Activated CD4-positive, alpha-beta T cell treated with anti-CD3 and anti-CD28 coated beads, Interleukin-2, Interleukin-4, amounts not matched to agents 100 ng/mL and 50 ng/mL, durations not matched to agents 16 hours and 8 hours (primary cell): ENCODE measurements around the gene FARP1.
"Not testable (repeated sequence)": the region's sequence is repeated elsewhere in the genome, so short reads cannot be mapped to it uniquely, and the experiment has no call there.

Source experiments
- DNase-seq: peaks from one replicate; pipeline ENCODE4 v3.0.0-alpha.2; 2020; ENCODE audit warnings: low spot score

The FARP1 gene

DNA sequence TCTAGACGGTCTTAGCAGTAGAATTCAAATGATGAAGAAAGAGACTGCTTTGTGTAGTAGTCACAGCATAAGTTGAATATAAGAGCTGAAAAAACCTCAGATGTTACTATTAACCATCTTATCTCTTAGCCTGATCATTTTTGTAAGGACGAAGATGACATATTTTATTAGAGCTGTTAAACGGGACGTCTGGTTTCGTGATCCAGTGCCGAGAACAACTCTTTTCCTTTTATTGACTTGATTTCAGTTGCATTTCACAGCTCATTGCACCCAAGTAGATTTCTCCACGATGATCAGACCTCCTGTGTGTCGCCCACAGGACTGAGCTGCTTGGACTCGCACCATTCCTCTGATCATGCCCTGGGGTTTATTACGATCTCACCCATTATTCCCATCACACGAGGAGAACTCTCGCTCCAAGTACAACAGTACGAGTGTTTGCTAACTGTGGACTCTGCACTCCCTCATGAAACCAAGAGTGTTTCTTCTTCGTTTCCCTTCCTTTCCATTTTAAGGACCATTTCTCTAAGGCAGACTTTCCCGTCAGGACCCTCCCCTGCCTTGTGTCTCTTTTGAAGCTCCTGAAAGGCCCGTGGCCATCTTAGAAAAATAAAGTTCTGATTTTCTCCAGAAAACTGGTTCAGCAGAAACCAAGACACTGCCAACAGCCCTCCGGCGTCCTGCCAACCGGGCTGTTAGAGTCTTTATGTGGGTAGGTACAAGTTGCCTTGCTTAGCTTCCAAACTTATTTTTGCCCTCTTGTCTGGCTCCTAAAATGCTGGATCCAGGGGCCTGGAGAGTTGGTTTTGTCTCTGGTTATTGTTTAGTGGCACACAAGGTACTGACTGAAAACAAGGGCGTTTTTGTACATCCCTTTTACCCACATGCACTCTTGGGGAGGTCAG lies 82.4 kb downstream of the FARP1 start:
- DNase-seq, result no peak

DNA sequence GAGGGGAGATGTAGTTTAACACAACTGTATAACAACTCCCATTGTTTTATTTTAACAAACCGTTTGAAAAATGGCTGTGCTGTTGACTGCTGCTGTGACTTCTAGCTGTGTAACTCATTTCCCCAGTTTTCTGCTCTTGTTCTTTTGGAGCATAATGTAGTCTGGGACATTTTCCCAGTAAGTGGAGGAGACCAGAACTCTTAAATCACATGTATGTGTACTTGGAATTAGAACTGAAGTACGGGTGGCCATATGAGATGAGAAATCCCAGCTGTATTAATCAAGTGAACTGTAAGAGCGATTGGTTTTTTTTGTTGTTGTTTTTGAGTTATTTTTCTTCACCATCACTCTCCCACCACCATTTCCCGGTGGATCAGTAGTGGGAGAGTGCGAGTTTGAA lies 83.6 kb downstream of the FARP1 start:
- DNase-seq, result no peak

DNA sequence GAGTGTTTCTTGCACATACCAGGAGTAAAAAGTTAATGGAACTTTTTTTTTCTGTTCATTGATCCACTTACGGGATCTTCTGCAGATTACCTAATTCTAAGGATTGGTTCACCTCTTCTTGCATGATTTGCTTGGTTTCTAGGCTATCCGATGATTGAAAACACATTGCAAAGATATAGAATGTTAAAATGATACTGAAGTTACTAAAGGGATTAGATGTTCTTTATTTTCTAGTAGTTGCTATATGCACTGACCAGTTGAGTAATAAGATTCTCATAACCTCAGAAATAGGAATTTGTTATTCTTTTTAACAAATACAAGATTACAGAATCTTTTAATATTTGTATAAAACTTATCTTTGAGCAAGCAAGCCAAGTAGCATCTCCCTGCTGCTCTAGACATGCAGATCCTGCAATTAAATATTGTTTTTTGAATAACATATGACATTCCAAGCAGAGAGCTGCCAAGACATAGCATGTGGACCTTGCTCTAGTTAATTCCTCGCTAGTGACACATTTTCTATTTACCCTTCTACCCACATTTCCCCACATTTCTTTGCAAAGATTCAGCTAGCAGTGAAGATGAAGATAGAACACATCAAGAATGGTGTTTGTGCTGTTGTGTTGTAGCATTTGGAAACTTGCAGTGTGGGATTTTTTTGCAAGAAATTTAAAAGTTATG lies 85.9 kb downstream of the FARP1 start:
- DNase-seq, result no peak

DNA sequence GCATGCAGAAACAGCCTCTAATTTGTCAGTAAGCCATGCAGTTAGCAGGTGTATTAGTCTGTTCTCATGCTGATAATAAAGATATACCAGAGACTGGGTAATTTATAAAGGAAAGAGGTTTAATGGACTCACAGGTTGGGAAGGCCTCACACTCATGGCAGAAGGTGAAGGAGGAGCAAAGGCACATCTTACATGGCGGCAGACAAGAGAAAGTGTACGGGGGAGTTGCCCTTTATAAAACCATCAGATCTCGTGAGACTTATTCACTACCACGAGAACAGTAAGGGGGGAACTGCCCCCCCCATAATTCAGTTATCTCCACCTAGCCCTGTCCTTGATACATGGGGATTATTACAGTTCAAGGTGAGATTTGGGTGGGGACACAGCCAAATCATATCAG lies 87.9 kb downstream of the FARP1 start:
- DNase-seq, result not testable (repeated sequence)

DNA sequence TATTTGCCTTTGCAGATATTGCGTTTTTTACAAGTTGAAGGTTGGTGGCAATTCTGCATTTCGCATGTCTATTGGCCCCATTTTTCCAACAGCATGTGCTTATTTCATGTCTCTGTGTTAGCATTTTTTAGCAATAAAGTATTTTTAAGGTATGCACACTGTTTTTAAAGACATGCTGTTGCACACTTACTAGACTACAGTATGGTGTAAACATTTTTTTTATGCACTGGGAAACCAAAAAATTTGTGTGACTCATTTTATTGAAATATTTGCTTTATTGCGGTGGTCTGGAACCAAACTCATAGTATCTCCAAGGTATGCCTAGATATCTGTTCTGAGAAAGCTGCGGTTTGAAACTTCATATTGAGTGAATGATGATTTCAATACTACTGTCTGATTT lies 89.6 kb downstream of the FARP1 start:
- DNase-seq, result no peak

DNA sequence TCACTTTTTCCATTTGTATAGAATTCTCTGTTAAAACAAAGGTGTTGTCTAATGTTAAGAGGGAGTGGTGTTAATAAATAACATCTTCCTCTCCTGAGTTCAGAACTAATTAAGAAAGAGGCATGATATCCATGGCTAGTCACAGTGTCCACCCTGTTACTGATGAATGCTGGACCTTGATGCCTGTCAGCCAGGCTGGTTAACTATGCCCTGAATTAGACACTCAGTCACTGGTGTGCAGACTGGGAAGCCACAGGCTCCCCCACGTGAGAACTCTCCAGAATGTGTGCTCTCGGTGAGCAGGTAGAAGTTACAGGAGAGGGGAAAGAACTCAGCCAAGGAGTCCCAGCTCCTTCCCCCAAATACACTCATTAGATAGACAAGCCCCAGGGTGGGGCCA lies 90.2 kb downstream of the FARP1 start:
- DNase-seq, result no peak

DNA sequence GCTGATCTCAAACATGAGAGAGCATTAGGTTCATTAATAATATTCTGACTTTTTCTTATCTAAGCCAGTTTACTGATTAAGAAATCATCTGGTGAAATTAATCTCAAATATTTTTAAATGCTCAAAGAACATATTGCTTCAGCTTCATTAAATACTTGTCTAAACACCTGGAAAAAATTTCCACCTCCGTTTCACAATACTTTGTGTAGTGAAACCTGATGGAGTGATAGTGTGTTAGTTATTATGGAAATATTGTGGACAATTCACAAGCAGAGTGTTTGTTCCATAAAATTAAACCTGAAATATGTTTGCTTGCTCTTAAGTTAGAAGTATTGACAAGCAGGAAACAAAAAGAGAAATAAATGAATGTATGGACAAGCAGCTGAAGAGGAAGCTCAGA lies 91.5 kb downstream of the FARP1 start:
- no peak for DNase-seq

DNA sequence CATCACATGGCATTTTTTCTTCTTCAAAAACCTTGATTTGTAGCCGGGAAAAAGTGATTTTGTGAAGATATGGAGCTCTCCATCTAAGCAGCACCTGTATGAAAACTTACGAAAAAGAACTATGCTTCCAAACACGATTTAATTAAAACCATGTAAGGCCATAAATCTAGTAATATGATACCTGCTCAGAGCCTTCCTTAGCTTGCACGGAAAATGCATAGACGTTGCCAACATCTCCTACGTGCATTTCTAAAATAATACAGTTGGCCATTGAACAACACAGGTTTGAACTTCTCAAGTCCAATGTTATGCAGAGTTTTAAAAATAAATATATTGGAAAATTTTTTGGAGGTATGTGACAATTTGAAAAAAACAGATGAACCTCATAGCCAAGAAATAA lies 93.3 kb downstream of the FARP1 start:
- DNase-seq, result no peak

DNA sequence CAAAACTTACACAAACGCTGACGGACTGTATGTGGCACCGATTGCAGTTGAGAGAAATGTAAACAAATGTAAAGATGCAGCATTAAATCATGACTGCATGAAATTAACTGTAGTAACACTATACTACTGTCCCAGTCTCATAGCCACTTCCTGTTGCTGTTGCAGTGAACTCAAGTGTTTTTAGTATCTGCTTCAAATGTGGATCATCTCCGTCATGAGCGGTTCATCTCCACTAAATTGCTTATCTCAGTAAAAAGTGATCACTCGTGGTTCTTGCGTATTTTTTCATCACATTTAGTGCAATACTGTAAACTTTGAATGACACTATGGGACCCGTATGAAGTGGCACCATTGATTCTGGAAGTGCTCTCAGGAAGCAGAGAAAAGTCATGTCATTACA lies 94.4 kb downstream of the FARP1 start:
- no peak for DNase-seq

DNA sequence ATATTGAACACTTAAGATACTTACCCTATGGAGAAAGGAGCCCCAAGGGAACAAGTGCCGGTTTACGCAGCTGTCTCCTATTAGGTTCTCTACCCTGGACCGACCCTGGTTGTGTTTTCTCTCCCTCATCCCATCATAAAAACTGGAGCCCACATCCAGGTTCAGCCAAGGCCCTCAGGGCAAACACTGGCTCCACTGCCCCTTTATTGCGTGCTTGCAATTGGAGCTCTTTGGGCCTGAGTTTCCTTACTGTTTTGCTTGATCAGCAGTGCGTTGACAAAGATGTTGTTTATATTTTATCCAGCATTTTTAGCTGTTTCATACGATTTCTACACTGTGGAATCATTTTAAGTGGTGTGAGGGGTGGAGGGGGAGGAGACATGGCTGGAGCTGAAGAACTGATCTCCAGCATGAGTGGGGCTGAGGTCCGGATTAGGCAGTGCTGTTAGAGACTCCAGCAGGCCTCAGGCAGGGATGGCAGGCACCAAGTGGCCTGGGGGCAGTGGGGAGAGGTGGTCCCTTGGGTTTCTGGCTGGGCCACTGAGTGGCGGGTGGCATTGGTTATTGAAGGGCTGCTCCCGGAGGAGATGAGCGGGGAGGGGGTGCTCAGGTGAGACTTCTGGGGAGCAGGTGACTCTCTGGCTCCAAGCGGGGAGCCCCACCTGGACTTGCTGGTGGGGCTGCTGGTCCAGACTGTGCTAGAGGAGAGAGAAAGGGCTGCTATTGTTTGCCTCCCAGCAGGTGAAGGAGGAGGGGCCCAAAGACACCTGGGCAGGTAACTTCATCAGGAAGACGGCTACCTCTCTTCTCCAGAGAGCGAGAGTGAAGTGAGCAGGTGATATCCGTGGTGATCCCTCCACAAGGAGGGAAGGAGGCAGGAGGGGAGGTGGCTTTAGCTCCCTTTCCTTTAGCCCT lies 96.5 kb downstream of the FARP1 start:
- no peak for DNase-seq

DNA sequence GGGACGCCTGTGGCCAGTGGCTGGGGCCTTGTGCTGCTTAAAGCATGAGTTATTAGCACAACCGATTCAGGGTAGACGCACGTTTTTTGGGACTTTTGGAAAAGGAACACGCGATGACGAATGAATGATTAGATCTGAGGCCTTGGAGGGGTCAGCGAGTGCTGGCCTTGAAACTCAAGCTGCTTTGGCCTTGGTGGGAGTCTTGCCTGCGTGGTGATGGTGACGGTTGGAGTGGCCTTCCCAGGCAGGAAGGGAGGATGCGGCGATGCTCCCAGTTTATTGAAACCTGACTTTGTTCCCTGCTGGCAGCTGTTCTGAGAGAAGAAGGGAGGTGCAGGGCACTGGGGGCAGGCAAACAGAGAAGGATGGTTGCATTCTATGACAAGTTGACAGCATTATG lies 97.2 kb downstream of the FARP1 start:
- no peak for DNase-seq

DNA sequence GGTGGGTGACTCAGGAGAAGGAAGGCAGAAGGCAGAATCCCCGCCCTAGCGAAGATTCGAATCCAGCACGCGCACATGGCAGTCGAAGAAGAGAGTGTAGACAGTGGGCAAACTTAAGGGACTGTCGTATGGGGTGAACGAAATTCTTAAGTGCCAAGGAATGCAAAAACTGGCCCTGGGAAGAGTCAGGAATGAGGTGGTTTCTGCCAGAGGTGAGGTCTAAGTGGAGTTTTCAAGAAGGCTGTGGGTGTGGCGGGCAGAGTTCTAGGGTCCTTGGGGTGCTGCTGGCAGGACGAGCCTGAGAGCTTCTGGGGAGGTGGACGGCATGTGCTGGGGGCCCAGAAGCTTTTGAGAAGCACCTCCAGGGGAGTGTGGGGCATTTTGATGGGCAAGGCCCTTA lies 98.1 kb downstream of the FARP1 start:
- no peak for DNase-seq

DNA sequence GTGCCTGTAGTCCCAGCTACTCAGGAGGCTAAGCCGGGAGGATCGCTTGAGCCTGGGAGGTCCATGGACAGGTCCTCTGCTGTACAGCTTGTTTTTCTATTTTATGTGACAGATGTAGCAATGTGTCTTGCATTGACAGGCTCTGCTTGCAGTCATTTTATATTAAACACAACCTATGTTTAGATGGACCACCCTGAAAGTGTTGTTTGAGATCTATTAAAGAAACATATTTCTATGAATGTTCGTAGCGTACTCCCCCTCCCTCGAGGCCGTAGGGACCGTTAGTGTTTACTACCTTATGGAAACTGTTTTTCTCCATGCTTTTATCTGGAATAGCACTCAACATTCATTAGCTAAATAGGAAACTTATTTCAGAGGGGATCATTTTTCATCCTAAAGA lies 99.1 kb downstream of the FARP1 start:
- no peak for DNase-seq

DNA sequence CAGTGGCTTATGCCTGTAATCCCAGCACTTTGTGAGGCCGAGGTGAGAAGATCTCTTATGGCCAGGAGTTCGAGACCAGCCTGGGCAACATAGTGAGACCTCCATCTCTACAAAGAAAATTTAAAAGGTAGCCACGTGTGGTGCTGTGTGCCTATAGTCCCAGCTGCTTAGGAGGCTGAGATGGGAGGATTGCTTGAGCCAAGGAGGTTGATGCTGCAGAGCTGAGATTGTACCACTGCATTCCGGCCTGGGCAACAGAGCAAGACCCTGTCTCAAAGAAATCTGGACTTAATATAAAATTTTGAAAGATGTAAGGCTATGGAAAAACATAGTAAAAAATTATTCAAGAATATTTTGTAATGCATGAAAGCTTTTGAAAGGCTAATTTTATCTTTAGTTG lies 99.5 kb downstream of the FARP1 start:
- no peak for DNase-seq

DNA sequence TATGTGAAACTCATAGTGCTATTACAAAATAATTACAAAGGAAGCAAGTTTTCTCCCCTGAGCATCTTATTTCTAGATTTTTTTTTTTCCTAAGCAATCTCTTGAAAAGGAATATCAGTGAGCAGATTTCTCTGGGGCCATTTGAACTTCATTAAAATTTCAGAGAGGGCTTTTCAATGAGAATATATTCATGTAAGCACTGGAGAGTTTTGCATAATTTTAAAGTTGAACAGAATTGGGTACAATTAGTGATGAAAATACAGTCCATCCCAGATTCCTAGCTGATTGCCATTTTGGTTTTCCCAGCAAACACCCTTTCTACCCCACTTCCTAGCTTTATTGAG lies 101.0 kb downstream of the FARP1 start:
- DNase-seq, result no peak

DNA sequence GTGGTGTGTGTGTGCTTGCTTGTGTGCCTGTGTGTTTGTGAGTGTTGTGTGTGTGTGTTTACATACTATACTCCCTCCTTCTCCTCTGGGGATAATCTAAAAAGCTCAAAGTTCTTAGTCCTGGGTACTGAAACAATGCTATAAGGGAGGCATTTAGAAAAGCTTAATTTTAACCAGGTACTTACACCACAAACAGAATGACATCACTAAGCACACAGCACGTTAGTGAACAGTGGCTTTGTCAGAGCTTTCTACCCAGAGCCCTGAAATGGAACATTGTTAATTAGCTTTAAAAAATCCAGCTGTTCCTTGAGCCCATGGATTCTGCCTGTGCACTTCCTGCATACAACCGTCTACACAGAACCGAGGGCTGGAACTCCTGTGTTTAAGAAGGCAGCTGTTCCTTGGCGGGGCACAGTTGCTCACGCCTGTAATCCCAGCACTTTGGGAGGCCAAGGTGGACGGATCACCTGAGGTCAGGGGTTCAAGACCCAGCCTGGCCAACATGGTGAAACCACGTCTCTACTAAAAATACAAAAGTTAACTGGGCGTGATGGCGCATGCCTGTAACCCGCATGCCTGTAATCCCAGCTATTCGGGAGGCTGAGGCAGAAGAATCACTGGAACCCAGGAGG lies 103.8 kb downstream of the FARP1 start:
- DNase-seq, result no peak

DNA sequence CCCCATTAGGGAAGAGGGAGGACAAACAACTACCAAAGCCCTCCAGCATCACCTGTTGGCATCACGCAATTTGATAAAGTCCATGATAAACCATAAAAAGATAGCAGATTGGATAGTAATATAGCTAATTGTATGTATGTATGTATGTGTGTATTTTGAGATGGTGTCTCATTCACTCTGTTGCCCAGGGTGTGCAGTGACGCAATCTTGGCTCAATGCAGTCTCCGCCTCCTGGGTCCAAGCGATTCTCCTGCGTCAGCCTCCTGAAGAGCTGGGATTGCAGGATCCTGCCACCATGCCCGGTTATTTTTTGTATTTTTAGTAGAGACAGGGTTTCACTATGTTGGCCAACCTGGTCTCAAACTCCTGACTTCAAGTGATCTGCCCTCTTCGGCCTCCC lies 108.8 kb downstream of the FARP1 start:
- DNase-seq, result no peak

DNA sequence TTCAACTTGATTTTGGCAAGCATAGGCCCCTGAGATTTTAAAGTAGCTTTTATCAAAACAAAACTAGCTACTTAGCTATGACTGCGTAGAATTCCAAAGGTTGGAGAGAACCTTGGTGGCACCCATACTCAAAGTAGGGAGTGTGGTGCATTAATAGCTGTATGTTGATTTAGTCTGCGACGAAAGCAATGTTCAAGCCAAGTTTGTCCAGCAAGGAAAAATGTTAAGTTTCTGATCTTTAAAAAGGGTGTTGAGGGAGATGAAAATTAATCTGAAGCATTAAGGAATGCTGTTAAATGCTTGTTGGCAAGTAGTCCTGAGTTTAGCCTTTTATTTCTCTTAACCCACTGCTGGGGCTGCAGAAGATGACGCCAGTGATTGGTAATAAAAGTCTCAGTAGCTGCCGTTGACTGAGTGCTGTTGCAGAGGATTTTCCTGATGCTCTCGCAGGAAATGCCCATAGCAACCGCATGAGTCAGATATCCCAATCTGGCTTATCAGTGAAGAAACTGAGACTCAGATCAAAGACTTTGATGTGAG lies 110.1 kb downstream of the FARP1 start:
- no peak for DNase-seq

DNA sequence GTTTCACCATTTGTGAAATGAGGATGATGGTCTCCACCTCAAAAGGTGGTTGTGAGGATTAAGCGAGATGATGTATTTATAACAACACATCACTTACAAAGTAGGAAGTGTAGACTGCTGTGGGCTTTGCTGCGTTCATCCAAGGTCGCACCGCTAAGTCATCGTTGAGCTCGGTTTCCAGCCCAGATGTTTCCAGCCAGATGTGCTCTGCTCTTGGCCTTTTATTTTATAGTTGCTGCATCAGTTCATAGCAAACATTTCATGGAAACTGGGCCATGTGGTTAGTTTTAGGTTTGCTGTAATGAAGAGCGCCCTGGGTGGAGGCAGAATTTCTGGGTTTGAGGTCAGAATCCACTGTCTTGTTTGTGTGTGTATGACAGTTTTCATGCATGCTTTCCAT lies 110.6 kb downstream of the FARP1 start:
- DNase-seq, result no peak

DNA sequence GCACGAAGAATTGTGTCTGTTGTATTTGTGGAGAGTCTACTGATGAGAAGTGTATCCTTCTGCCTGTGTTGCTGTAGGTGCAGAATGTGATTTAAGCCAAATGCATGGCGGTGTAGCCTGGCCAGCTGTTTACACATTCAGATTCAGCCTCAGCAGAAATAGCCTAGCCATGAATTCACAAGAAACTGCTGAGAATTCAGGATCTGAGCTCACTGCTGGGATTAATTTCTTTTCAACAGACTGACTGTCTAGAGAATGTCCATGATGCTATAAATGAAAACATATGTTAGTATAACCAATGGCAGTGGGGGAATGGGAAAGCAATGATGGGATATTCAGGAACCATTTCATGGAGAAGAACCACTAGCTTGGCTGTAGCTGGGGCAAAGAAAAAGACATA lies 111.6 kb downstream of the FARP1 start:
- no peak for DNase-seq

DNA sequence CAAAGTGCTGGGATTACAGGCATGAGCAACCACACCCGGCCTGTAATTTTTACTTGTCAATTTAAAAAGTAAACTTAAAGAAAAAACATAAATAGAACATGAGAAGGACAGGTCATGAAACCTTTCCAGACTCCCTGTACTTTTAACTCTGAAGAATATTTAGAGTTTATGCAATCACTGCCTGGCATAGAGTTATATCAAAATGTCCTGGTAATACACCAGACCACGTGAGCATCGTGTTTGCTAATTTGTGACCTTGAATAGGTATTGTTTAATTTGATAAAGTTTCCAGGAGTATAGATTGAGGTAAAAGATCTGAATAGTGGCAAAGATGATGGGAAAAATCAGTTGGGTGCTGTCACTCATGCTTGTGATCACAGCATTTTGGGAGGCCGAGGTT lies 115.3 kb downstream of the FARP1 start:
- DNase-seq, result no peak
